Measurements from ENCODE around the gene CLCF1.

Gene CLCF1

DNA sequence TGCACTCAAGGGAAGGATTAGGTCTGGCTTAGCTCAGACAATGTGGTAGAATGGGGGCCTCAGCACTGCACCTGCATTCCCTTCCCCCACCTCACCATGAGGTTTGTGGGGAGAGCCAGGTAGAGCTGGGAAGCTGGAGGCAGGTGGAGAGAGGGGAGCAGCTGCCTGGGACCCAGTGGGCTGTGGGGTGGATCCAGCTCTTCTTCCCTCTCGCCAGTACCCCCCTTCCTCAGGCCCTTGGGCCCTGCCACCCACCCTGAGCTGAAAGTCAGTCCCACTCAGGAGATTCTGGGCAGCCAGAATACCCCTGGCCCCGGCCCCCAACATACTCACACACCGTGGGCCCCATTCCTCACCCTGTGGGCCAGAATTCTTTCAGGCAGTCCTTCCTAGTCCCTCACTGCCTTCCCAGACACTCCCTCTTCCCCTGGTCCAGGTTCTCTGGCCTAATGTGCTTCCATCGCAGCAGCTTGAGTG lies 17.0 kb downstream of the CLCF1 start:
- no peak for DNase-seq (ENCODE audit: low read depth)

DNA sequence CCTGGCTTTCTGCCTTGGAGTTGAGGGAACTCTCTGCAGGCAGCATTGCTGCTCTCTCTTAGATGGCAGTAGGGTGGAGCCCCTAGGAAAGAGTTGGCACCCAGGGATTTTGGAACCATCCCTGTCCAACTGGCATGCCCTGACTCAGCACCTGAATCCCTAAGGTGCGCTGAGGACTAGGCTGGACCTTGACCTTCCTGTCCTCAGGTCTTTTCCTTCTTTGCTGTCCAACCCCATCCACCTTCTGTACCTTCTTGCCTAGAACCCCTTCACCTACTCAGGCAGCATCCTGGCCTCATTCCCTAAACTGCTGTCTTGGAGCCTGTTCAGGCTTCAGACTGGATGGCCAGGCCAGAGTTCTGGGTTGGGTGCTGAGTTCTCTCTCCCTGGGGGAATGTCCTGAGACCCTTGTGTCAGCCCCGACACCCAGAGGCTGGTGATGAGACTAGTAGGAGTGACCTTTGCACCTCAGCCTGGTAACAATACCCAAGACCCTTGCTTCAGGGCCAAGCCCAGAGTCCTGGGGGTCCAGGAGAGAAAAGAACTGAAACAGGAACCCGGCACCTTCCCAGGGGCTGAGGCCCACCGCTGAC lies 17.5 kb downstream of the CLCF1 start:
- no peak for DNase-seq (ENCODE audit: low read depth)

DNA sequence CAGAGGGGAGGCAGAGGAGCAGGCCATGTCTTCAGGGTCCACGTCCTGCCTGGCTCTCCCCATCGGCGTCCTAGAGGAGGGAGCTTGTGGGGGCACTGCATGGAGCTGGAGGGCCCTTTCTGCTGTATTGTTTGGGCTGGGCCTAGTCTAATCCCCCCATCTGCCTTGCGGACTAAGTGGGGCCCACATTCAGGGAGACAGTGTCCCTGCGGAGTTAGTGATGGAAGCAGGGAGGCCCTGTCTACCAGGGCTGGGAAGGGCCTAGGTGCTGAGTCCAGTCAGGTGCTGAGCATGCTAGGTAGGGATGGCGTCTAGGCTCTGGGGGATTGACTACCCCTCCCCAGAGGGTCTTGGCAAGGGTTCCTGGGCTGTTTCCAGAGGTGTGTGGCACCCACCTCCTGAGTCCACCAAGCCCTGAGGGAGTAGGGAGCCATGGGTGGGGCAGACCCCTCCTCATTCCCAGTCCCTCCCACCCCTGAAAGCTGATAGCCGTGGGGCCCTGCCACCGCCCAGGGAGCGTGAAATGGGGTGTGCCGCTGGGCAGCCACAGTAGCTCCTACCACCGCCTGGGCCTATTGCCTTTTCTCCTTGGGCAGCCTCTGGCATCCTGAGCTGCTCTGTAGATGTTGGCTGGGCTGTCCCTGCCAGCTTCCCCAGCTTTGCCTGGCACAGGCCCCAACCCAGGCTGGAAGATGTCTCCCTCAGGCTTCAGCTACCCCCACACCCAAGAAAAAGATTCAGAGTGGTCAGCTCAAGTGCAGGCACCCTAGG lies 18.2 kb downstream of the CLCF1 start:
- no peak for DNase-seq (ENCODE audit: low read depth)

DNA sequence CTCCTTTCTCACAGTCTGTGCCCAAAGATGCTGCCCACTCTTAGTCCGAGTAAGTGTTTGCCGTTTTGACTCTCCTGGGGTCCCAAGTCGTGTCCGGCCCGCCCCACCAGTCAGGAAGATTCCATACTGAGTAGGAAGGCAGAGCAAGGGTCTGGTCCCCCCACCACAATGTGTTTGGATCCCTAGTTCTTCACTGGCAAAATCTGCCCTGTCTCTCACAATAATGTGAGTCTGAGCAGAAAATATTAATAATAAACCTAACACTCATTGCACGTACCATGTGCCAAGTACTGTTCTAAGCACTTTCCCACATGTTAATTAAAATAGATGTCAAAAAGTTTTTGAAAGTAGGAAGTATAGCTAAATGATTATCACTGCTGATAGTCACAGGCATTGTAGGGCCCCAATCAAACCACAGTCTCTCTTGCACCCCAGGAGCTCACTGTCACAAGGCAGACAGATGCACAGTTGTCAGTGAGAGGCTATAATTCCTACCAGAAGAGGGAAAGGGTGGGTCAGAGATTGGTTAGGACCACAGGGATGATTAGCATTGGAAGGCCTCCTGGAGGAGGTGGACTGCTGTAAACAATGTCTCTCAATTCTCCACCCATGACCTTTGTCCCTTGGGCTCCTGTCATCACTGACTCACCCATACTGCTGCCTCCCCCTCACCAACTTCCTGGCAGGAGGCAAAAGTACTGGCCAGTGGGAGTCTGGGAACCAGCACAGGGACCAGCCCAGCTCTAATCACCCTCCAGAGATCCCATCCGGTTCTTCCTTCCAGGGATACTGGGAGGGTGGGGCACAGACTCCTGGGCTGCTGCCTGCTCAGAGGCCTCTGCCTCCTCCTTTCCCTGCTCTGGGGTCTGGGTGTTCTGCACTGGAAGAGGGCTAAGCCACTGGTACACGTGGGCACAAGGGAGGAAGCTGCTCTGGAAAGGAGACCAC lies 19.0 kb downstream of the CLCF1 start:
- no peak for DNase-seq (ENCODE audit: low read depth)

DNA sequence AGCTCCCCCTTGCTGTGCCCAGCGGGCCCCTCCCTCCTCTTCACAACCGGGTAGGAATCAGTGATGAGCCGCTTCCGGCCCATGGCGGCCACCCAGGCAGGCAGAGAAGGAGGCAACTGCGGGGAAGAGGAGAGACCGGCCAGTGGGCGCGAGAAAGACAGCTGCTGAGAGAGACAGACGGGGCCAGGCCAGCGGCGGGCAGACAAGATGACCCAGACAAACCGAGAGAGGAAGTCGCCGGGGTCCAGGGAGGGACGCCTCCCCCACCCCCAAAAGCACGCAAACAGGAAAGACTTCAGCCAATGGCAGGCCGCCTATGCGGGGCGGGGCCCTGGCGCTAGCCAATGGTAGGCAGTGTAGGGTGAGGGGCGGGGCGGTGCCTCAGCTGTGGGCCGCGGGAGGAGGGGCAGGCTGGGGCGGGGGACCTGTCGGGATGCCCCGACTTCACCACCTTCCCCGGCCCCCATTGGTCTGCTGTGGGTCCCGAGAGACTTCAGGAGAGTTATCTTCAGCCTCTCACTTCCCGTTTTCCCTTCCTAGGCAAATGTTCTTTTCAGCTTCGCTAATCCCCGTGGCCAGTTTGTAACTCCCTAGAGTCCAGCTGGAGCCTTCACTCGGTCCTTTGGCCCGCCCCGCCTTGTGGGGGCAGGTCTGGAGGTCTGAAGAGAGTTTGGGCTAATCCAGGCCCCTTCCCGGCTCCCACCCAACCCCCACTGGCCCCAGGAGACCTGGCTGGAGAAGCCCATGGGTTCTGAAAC lies 19.9 kb downstream of the CLCF1 start, which contains the start of gene POLD4:
Gene POLD4, minus strand, starts transcription at position 230 of the 758 bp plus-strand sequence. Its CDS starts 147 bp downstream, at position 83.
- DNase-seq (ENCODE audit: low read depth) = peak; percentile 92

DNA sequence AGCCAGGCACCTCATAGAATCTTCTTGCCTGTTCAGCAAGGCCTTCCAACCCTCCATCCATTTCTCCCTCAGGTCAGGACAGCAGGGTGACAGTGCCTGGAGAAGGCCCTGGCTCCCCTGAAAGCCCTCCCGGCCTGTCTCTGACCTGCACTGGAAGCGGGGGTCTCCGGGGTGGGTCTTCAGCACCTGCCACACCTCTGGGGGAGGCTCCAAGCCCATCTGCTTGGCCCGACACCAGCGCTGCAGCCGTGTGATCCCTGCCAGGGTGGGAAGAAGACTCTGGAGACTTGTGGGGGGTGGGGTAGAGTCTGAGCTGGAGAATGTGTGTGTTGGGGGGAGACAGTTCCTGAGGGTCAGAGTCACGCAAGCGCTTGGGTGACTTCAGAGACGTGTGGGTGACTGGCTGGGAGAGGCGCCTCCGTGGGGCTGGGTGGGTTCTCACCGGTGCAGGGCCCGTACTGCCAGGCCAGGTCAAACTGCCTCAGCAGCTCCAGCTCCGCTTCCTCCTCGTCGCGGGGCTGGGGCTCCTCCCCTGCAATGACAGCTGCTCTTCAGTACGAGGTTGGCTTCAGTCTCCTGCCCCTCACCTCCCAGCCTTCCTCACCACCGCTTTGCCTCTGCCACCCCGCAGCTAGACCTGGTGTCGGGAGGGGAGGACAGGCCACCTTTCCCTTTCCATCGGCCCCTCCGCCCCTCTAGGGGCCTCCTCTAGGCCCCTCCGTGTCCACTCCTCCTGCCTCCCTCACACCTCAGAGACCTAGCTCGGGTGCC lies 20.7 kb downstream of the CLCF1 start:
- DNase-seq (ENCODE audit: low read depth) = no peak

DNA sequence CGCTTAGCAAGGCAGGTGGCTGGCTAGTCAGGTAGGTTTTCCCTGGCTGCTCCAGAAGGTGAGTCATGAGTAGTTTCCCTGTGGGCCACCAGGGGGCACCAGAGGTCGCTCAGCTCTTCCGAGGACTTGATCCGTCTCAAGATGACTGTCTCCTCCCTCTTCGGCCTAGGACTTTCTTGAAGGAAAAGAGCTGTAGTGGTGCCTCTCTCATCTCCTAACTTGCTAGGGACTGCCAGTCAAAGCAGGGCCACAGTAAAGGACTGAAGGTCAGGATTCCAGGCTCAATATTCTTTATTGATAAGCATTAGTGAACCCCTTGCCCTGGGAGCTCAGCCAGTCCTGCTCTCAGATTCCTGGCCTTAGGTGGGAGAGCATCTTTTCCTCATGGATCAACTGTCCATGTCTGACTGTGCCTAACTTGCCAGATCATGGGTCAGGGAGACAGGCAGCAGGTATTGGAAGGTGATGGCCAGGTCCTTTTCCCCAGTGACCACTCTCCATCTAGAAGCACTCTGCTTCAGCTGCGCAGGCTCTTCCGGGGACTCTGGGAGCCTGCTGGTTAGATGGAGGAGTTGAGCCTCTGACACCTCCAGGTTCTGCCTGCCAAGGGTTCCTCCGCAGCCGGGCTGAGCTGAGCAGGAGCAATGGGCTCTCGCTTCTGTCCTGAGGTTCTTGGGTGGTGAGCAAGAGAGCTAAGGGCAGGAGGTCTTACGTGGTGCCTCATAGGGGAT lies 22.0 kb downstream of the CLCF1 start:
- peak; percentile 46 for DNase-seq (ENCODE audit: low read depth)

DNA sequence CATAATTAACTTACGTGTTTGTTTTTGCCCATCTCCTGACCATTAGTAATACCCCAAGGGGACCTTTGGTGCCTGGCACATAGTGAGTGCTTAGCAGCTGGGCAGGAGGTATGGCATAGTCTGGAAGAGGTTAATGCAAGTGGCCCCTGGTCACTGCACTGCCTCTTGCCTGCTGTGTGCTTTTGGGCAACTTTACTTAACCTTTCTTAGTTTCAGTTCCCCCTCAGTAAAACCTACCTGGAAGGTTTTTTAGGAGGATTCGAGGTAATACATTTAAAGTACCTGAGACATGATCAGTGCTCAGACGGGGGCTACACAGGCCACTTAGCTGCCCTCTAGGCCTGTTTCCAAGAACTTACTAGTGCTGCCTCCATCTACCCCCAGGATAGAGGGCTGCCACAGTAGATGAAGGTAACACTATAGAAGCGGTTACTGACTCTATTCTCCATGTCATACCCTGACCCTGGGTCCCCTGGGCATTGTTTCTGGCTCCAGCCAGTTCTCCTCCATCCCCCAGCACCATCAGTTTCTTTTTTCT lies 23.4 kb downstream of the CLCF1 start:
- no peak for DNase-seq (ENCODE audit: low read depth)

DNA sequence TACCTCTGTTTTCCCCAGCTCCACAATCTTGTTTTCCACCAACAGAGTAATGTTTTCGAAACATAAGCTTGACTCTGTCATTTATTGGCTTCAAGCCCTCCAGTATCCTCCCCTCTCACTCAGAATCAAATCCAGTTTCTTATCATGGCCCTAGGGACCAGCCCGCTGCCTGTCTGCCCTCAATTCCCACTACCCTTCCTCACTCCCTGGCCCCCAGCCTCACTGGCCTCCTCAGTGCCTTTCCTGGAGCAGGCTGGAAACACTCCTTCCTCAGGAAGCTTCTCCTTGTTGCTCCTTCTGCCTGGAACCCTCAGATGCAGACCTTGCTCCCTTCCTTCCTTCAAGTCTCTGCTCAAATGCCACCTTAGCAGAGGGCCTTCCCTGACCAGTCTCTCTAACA lies 23.9 kb downstream of the CLCF1 start:
- DNase-seq (ENCODE audit: low read depth) = no peak

DNA sequence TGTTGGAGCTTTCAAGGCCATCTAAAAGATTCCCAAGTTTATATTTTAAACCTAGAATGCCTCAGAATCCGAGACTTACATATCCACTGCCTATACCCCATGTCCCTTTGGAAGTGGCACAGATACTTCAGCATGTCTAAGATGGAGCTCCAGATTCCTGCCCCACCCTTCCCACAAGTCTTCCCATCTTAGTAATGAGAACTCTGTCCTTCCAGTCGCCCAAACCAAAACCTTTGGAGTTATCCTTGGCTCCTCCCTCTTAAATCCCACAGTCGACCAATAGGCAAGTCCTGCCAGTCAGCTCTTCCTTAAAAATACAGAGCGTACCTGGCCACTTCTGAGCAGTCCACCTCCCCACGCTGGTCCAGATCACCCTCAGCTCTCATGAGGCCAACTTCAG lies 24.4 kb downstream of the CLCF1 start:
- no peak for DNase-seq (ENCODE audit: low read depth)

DNA sequence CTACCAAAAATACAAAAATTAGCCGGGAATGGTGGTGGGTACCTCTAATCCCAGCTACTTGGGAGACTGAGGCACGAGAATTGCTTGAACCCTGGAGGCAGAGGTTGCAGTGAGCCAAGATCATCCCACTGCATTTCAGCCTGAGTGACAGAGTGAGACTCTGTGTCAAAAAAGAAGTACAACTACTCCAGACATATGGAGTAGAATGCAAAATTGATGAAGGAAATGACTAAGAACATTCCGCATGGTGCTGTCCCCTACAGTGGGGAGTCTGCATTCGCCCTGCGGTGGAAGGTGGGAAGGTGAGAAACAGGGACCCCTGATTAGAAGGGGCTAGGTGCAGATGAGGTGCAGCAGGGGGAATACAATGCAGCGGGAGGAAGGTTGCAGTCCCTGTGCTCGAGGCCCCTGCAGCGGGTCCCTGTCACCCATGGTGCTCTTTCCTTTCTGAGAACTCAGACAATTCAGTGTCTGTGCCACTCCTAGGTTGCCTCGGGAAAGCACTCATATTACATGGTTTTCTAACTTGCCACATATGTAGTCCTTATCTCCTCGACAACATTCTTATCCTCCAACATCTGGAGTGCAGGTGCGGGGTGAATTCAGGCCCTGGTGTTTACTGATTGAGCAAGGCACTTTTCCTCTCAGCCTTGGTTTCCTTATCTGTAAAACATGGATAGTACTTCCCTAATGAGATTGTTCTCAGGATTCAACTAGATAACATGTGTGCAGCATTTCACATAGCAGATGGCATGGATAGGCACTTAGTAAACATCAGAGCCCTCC lies 25.2 kb downstream of the CLCF1 start:
- no peak for DNase-seq (ENCODE audit: low read depth)

DNA sequence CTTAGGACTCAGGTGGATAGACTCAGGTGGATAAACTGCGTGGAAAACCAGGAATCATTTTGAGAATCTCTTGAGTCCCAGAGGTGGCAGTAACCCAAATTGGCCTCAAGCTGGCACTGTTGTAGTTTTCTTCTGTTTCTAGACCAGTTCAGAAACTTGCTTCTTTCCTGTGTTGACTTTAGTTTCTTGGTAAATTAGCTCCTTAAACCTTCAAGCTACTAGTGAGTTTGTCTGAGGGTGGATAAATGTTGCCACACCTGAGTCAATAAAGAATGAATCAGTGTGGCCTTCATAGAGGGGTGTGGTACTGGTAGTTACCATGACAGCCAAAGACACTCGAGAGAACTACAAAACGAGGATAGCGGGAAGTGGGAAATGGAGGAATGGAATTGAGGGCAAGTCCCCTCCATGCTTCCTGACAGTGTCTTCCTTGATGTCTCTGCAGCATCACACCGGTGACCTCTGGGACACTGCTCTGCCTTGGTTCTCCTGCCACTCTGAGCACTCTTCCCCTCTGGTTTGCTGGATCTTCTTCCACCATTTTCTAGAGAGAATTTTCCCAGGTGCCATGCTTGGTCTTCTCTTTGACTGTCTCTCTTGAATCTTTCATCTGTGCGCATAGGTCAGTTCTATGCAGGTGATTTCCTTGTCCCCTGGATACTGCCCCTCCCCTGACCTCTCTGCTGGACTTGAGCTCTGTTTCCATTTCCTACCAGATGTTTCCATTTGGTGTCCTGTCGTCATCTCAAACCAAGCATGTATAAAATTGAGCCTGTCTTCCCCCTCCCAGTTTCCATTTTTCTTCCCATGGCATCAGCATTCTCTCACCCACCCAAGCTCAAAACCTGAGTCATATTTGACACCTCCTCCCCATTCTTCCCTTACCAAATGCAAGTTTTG lies 27.2 kb downstream of the CLCF1 start:
- no peak for DNase-seq (ENCODE audit: low read depth)

DNA sequence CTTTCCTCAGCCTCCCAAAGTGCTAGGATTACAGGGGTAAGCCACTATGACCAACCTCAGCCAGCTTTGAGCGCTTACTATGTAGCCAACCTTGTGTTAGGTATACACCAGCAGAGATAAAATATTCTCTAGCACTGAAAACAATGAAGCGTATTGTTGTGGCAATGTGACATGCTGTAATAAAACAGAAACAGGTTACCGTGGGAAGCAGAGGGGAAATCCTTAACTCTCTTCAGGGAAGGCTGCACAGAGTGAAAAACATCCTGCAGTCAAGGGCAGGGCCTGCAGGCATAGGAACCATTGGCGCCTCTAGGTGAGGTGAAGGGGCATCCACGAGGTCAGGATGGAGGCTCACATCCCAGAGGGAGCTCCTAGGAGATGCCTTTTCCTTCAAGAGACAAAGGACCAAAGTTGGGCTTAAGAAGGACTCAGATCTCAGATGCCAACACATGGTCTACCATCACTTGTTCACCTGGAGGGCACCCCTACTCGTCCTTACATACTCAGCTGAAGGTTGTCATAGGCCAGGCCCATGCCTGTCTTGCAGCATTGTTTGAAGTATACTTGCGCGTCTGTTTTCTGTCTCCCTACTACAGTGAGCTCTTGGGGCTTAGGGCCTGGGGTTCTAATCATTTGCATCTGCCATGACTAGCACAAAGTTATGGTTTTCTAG lies 28.0 kb downstream of the CLCF1 start:
- DNase-seq (ENCODE audit: low read depth) = no peak

DNA sequence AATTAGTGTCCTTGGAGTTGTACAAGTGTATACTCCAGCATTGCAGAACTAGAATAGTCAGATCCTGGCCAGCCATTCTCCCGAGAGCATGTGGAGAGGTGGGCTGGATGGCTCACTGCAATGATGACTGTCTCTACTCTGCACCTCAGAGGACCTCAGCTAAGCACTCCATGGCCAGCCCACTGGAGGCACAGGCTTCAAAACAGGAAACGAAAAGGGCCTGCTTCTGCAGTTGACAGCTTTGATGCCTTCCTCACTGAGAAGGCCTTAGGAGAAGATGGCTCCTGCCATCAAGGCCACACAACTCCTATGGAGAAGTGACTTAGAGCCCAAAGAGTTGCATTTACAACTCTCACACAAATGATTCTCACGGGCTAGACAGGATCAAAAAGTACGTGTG lies 29.1 kb downstream of the CLCF1 start:
- DNase-seq (ENCODE audit: low read depth) = no peak

DNA sequence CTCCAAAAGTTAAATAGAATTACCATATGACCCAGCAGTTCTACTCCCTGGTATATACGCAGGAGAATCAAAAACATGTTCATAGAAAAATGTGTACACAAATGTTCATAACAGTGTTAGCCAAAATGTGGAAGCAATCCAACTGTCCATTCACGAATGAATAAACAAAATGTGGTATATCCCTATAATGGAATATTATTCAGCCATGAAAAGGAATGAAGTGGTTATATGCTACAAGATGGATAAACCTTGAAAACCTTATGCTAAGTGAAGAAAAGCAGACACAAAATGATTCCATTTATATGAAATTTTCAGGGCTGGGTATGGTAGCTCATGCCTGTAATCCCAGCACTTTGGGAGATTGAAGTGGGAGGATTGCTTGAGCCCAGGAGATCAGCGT lies 36.1 kb downstream of the CLCF1 start:
- DNase-seq (ENCODE audit: low read depth) = no peak

DNA sequence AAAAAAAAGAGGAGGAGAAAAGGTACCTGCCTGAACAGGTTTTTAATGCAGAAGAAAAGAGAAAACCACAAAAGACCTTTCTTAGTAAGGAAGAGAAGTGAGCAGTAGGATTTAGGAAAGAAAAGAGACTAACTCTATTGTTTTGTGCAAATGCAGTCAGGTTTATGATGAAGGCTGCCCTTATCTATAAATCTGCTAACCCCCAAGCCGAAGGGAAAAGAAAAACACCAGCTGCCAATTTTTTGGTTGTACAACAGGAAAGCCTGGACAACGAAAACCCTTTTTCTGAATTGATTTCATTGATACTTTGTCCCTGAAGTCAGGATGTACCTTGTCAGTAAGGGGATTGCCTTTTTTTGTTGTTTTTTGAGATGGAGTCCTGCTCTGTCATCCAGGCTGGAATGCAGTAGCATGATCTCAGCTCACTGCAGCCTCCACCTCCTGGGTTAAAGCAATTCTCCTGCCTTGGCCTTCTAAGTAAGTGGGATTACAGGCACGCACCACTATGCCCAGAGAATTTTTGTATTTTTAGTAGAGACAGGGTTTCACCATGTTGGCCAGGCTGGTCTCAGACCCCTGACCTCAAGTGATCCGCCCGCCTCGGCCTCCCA lies 41.2 kb downstream of the CLCF1 start:
- no peak for DNase-seq (ENCODE audit: low read depth)

DNA sequence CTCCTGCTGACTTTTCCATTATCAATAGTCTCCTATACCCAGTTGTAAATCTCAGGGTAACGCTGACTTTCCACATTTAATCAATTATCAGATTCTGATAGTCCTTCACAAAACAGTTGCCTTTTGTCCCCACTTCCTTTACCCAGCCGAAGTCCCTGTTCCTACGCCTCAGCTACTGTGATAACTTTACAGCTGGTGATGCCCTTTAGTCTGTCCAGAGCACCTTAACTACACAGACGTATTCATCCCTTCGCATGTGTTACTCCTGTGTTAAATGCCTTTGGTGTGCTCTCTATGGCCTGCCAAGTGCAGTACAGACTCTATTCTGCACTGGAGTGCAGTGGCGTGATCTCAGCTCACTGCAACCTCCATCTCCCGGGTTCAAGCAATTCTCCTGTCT lies 49.9 kb downstream of the CLCF1 start:
- no peak for DNase-seq (ENCODE audit: low read depth)
